T-helper 1 cell treated with Interleukin-12 subunit alpha and Interleukin-12 subunit beta and Interleukin-4 antibody, amounts not matched to agents 30 ng/mL and 1 ng/mL, for 36 hours (primary cell): ENCODE results near the gene SERTM2. TPM values are rescaled to one million over a fixed set of nuclear protein-coding genes. Genes with fewer than 3 reads are reported as not detected.

ENCODE experiments used
- intact Hi-C: fragments of 100-400 bp; cut with micrococcal nuclease; formaldehyde crosslinking; loops from one replicate; pipeline ENCODE4 v1.15.1; 2024
- total RNA-seq: library from RNA; stranded (reverse); gene quantifications from 2 replicates; pipeline ENCODE4 v1.2.3, GENCODE V29; 2022

SERTM2 gene
- total RNA-seq, 1 donor from 2014 or later = not detected

DNA sequence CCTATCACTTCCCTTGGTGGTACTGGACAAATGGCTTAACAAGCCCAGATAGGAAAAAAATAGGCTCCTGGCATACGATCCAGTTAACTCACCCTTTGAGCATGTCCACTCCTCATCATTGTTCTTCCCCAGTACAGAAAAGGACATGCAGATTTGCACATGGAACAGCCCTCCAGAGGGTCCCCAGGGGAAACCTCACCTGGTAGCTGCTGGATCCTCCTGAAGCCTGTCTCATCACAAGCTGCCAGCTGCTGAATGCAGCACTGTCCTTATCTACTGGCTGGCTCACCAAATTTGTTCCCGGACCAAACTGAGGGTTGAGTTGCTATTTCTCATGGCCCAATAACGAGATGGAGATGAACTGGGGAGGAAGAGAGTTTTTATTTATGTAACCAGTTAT is 49.4 kb downstream of the SERTM2 start:
- intact Hi-C loops = no loop called here

DNA sequence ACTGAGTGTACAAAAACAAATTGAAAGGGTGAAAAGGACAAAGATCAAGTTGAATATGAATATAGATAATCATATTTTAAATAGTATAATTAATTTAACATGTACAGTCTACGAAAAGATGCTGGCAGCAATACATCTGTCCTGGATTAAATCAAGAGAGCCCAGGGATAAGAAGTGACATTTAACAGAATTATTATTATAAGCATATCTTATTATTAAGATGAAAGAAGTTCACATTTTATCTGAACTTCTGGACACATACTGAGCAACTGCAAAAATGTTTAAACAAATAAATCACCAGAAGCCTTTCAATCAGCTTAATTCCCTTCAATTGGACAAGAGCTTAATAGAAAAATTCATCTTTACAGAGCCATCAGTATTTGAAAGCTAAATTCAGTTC is 50.4 kb downstream of the SERTM2 start:
- intact Hi-C loops = no loop called here

DNA sequence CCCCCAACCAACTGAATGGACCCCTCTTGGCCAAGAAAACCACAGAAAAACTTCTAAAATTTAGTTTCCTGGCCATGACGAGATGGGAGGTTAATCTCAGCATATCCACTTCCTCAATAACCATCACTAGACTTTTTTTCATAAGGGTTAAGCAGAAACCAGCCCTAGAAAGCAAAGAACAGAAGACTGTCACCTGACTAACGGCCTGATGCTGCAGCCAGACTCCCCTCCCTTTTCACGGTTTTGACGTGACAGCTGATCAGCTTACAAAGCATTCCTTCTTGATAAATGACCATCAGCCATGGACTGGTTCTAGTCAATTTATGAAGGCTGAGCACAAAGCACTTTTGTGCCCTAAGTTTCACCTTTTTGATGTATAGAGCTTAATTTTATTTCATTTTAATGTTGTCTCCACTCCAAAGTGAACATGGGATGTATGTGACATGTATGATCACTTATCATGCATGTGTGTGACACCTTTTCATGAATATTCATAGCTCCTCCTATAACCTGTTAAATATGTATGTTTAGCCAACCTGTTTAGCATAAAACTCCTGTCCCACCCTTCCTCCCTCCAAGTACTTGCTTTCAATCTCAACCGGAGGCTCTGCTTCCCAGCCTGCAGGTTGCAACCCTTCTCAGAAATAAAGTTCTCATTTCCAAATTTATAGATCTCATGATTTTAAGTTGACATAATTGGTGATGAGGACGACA is 56.3 kb downstream of the SERTM2 start:
- intact Hi-C loops = no loop called here

DNA sequence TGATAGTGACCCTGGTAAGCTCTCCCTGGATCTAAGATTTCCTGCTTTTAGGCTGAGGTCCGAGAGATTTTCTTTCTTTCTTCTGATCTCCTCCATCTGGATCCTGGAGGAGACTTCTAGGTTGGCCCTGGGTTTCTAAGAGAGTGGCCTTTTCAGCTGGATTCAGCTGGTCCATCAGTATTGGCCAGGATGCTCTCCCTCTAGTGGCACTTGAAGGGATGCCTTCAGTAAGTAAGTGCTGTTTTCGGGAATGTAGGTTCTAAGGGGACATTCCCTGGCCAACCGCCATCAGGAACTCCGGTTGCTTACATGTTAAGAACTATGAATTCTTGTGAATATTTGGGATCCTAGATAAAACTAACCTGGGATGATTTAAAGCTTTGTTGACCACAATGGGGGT is 56.9 kb downstream of the SERTM2 start:
- intact Hi-C loops = no loop called here

DNA sequence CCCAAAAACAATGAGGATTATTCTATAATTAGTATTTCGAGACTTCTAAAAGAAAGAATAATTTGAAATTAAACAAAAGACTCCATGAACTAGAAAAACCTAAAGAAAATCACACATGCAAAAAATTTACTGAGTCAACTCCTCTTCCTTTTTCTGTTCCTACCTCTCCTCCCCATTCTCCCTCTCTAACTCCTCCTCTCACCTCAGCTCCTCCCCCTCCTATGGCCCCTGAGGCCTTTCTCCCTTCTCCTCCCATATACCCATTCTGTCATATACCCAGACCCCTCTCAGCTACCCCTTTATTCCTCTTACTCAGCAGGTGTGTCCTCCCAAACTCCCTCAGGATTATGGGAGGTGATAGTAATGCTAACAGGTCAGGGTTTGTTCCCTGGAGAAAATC is 57.4 kb downstream of the SERTM2 start:
- intact Hi-C loops = no loop called here

Other genes starting within 250 kb of the SERTM2 start
- gene CAPN6, start 241.2 kb upstream of the SERTM2 start, total RNA-seq = not detected in 2 replicates
- not detected in 2 replicates for gene DCX, start 99.5 kb upstream of the SERTM2 start, total RNA-seq
- 42.5 and 49.2 TPM in 2 replicates for gene ALG13, start 169.5 kb downstream of the SERTM2 start, total RNA-seq